Activated naive CD4-positive, alpha-beta T cell treated with Interleukin-2 at 50 U/mL for 16 hours (primary cell): Measurements from ENCODE around the gene STARD9.
"Not testable (repeated sequence)": the region's sequence is repeated elsewhere in the genome, so short reads cannot be mapped to it uniquely, and the experiment has no call there.

ENCODE experiments used
- DNase-seq: peaks from one replicate; pipeline ENCODE4 v3.0.0-alpha.2; 2020

The STARD9 gene

GRCh38 chr15:42591238-42591934, 16.0 kb downstream of the STARD9 start:
- no peak for DNase-seq

- no peak for DNase-seq
Measured at GRCh38 chr15:42592716-42593115, 17.3 kb downstream of the STARD9 start.

- no peak for DNase-seq
Measured at GRCh38 chr15:42593143-42593542, 17.7 kb downstream of the STARD9 start.

- DNase-seq, result no peak
Measured at GRCh38 chr15:42594095-42594494, 18.7 kb downstream of the STARD9 start.

GRCh38 chr15:42595626-42596240, 20.3 kb downstream of the STARD9 start:
- DNase-seq, result no peak

- DNase-seq, result not testable (repeated sequence)
Measured at GRCh38 chr15:42601316-42601715, 25.9 kb downstream of the STARD9 start.

- DNase-seq, result no peak
Measured at GRCh38 chr15:42602501-42602900, 27.1 kb downstream of the STARD9 start.

GRCh38 chr15:42603978-42604377, 28.6 kb downstream of the STARD9 start:
- no peak for DNase-seq

- no peak for DNase-seq
Measured at GRCh38 chr15:42604894-42605744, 29.7 kb downstream of the STARD9 start.

GRCh38 chr15:42605796-42606195, 30.4 kb downstream of the STARD9 start:
- DNase-seq, result no peak

- peak; percentile 4 for DNase-seq
Measured at GRCh38 chr15:42608110-42608531, 32.7 kb downstream of the STARD9 start.

- no peak for DNase-seq
Measured at GRCh38 chr15:42608752-42609488, 33.5 kb downstream of the STARD9 start.

GRCh38 chr15:42611532-42611931, 36.1 kb downstream of the STARD9 start:
- no peak for DNase-seq

GRCh38 chr15:42612367-42612912, 37.0 kb downstream of the STARD9 start:
- no peak for DNase-seq

GRCh38 chr15:42616107-42616506, 40.7 kb downstream of the STARD9 start:
- DNase-seq, result no peak

- no peak for DNase-seq
Measured at GRCh38 chr15:42619656-42620371, 44.4 kb downstream of the STARD9 start.

GRCh38 chr15:42621386-42621785, 46.0 kb downstream of the STARD9 start:
- no peak for DNase-seq

GRCh38 chr15:42621996-42622925, 46.9 kb downstream of the STARD9 start:
- DNase-seq, result no peak

- DNase-seq, result no peak
Measured at GRCh38 chr15:42623951-42624350, 48.5 kb downstream of the STARD9 start.

- no peak for DNase-seq
Measured at GRCh38 chr15:42627485-42627884, 52.1 kb downstream of the STARD9 start.

GRCh38 chr15:42628761-42629160, 53.4 kb downstream of the STARD9 start:
- no peak for DNase-seq
